ENCODE results near the gene SLC12A3. TPM values are rescaled to one million over a fixed set of nuclear protein-coding genes. Genes with fewer than 3 reads are reported as not detected.

SLC12A3 gene
- total and polyA plus RNA-seq, 2 of the 8 experiments (the other 6 are each of a cell fraction or from before 2014, with no cell fraction given), result not detected

GRCh38 chr16:56817056-56817455 is 48.0 kb upstream of the SLC12A3 start:
- H4K5ac ChIP-seq (ENCODE audit: insufficient read length, low read depth, low read length), result no peak overlapping the region
- no peak overlapping the region for H3K18ac ChIP-seq (ENCODE audit: extremely low read depth, low read length)
- no peak overlapping the region for H3K27ac ChIP-seq (ENCODE audit: low read depth, low read length)
- TF ChIP-seq RAD21 (IDR thresholded peaks at IDR 0.05 in 1 of 2, conservative IDR thresholded peaks at IDR 0.05 in 1 of 2; ENCODE audit: low read depth in 2 of 2, low read length in 2 of 2) (no peak), GTF2F1 (IDR thresholded peaks at IDR 0.05; ENCODE audit: borderline replicate concordance, low read depth, low read length) (no peak), CBX5 (IDR thresholded peaks at IDR 0.05; ENCODE audit: low read depth, low read length) (no peak), ATF3 (IDR thresholded peaks at IDR 0.05; ENCODE audit: insufficient read depth, low read depth, low read length) (no peak), SIX5 (IDR thresholded peaks at IDR 0.05; ENCODE audit: low read depth, low read length) (no peak), TCF12 (IDR thresholded peaks at IDR 0.05; ENCODE audit: low read depth, low read length) (no peak)
- no peak overlapping the region for H4K91ac ChIP-seq (replicated peaks; ENCODE audit: insufficient read length, low read length)
- peaks cover 0 to 2% of the 10 kb centered on the region in 2 experiments; a peak in 1 of 4 replicates for H3K79me2 ChIP-seq (ENCODE audit: control insufficient read depth in 1 of 2, insufficient read depth in 2 of 2, low read length in 2 of 2)
- H3K4me3 ChIP-seq (ENCODE audit: extremely low read depth in 1 of 4, insufficient read depth in 2 of 4, low read depth in 3 of 4, low read length in 4 of 4), result no peak overlapping the region
- no peak for FAIRE-seq
- no peaks in the 10 kb centered on the region for H4K20me1 ChIP-seq (replicated peaks in 1 of 2; ENCODE audit: control insufficient read depth in 1 of 2, insufficient read depth in 2 of 2, low read length in 2 of 2)
- no peak overlapping the region for H2AFZ ChIP-seq (ENCODE audit: low read length)
- H3K23me2 ChIP-seq (ENCODE audit: low read depth, low read length), result no peaks in the 10 kb centered on the region
- no peak overlapping the region for H2BK15ac ChIP-seq (ENCODE audit: low read length)
- no peaks in the 10 kb centered on the region for H3K27me3 ChIP-seq (replicated peaks in 1 of 4; ENCODE audit: control insufficient read depth in 3 of 4, extremely low read depth in 1 of 4, insufficient read depth in 3 of 4, low read length in 3 of 4)
- no peak overlapping the region for H2BK20ac ChIP-seq (ENCODE audit: low read length)
- H2BK12ac ChIP-seq (ENCODE audit: low read depth, low read length), result no peak overlapping the region
- ChIA-PET POLR2A (ENCODE audit: partially characterized antibody) (interaction anchor here (1.0 to 1.5 kb wide), 2 partner anchors 12 to 123 kb away, joined by 3 to 4 read pairs; no protein-coding TSS in a partner anchor), CTCF (ENCODE audit: partially characterized antibody) (interaction anchor here (0.7 to 1.8 kb wide), 5 partner anchors 15 to 216 kb away, joined by 3 to 8 read pairs (median 3); no protein-coding TSS in a partner anchor)
- no peak overlapping the region for H3K4me2 ChIP-seq (ENCODE audit: insufficient read depth in 1 of 2, low read depth in 2 of 2, low read length in 2 of 2)
- H3K9me3 ChIP-seq (ENCODE audit: insufficient read depth in 2 of 2, low read depth in 1 of 2, low read length in 1 of 2), result no peaks in the 10 kb centered on the region
- peaks cover 2 to 19% (median 12%) of the 10 kb centered on the region in 4 experiments; a peak in 7 of 8 replicates for H3K36me3 ChIP-seq (ENCODE audit: control insufficient read depth in 2 of 4, insufficient read depth in 4 of 4, low read length in 3 of 4)
- DNase-seq (ENCODE audit: low read depth in 1 of 2, low spot score in 2 of 2), result no peak
- no peak overlapping the region for H2AK5ac ChIP-seq (ENCODE audit: low read depth, low read length)
- H3K56ac ChIP-seq (replicated peaks; ENCODE audit: insufficient read length, low read depth, low read length), result no peak overlapping the region
- no peaks in the 10 kb centered on the region for H3K4me1 ChIP-seq (replicated peaks in 1 of 4; ENCODE audit: control insufficient read depth in 3 of 4, insufficient read depth in 4 of 4, low read length in 3 of 4)
- H4K8ac ChIP-seq (ENCODE audit: extremely low read depth, insufficient read depth, low read length), result no peak overlapping the region
- no peak overlapping the region for H3K4ac ChIP-seq (replicated peaks; ENCODE audit: insufficient read length, low read depth, low read length)
- no peak overlapping the region for H2BK5ac ChIP-seq (ENCODE audit: low read depth, low read length)
- no peak overlapping the region for H3K14ac ChIP-seq (ENCODE audit: insufficient read length)
- H3K9ac ChIP-seq (replicated peaks in 1 of 4; ENCODE audit: extremely low read depth in 1 of 4, low read depth in 3 of 4, low read length in 3 of 4), result no peak overlapping the region
- H2BK120ac ChIP-seq (replicated peaks; ENCODE audit: low read depth, low read length), result no peak overlapping the region
- H3K79me1 ChIP-seq (ENCODE audit: low read depth, low read length), result 0 out of 2 replicates have a peak, but pooled peaks cover 2% of the 10 kb centered on the region
- no peak overlapping the region for H3K23ac ChIP-seq (ENCODE audit: insufficient read length)

All from H1 (cell line).